ENCODE measurements around the gene PCSK2.
A peak's percentile ranks its signal among the peaks of the same experiment; 100 is the strongest.

PCSK2 gene

DNA sequence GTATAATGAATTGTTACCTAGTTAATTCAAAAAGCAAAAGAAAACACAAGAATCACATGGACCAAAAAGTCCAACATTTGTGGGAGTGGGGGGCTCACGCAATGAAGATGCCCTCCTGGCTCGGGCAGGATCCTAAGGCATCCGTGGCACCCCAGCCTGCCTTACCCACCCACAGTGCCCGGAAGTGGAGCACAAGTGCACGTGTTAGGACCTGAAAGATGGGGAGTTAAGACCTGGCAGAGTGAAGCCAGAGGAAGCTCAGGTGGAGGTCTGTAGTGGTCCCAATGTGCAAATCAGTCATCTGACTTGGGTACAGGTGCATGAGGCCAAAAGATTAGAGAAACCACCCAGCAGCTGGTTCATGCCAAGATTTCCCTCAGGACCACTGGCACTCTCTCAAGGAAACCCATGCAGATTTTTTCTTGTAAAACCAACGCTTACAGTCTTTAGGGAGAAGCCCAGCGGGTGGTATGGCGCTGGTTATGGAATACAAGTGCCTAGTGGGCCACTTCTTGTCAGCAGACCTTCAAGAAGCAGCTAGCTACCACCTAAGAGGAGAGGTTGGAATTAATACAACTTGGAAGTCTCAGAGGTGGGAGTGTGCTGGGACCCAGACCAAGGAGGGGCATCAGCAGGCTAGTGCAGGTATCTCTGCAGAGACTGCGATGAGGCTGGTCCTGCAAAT, 262.2 kb downstream of the PCSK2 start:
- DNase-seq = no peak

DNA sequence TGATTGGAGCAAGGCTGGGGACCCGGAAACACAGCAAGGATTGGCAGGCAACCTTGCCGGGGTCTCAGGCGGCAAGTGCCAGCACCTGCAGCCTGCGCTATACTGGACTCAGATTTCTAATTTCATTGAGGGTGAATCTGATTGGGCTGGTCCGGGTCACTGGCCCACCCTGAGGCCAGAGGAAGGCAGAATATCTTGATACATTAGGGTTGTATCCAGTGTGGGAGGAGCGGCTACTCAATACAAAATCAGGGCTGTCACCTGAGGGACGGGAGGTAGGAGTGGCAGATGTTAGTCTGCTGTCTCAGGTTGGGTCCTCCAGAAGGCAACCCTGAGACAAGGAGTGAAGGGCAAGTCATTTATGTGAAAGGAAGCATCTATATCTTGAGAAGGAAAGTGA, 263.7 kb downstream of the PCSK2 start:
- DNase-seq = no peak

- DNase-seq = no peak
Measured at GRCh38 chr20:17491041-17491440, 264.2 kb downstream of the PCSK2 start.

- no peak for DNase-seq
Measured at GRCh38 chr20:17491488-17491887, 264.6 kb downstream of the PCSK2 start.

- no peak for DNase-seq
Measured at GRCh38 chr20:17493173-17493572, 266.3 kb downstream of the PCSK2 start.

DNA sequence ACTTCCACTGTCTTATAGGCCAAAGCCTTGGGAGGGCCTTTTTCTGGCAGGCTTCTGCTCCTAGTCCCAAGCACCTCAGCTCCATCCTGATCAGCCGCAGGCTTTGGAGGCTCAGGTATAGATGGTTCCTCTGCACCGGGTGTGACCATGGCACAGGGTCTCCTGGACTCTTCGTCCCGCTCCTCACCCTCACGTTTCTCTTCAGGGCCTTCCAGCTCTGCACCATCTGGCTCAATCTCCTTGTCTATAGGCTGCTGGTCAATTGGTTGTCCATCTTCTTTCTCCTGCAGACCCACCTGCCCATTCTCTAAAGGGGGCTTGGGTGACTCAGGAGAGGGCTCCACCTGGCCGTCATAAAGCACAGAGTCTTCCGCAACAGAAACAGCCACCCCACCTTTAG, 267.4 kb downstream of the PCSK2 start:
- no peak for DNase-seq

GRCh38 chr20:17495826-17496225, 269.0 kb downstream of the PCSK2 start:
- DNase-seq = no peak

DNA sequence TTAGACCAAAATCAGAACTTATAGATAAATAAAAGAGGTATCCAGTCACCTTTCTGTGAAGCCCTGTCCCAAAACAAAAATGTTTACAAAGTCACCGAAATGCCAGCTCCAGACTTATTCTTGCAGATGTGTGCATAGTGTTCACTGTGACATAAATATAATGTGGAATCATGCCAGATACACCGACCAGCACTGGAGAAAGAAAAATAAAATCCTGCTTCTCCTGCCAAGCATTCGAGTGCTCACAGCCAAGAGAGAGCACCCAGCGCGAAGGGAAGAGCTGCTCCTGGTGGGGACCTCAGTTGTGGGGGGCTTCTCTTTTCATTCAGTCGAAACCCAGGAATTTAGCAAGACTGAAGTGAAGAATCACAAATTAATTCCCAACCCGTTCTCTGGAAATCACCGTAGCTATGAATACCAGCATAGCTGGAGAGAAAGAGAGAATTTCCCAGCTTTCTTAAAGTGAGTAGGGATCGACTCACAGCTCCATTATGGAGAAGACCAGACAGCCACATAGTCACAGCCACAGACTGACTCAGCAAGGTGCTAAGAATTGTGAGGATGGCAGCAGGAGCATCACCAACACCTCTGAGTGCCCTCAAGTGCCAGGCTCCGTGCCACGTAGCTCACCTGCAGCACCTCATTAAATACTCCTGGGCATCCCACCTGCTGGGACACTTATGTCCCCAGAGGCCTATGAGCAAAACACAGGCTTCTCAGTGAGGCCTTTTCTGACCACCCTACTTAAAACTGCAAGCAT, 271.2 kb downstream of the PCSK2 start:
- DNase-seq = no peak

- no peak for DNase-seq
Measured at GRCh38 chr20:17498641-17499040, 271.8 kb downstream of the PCSK2 start.

DNA sequence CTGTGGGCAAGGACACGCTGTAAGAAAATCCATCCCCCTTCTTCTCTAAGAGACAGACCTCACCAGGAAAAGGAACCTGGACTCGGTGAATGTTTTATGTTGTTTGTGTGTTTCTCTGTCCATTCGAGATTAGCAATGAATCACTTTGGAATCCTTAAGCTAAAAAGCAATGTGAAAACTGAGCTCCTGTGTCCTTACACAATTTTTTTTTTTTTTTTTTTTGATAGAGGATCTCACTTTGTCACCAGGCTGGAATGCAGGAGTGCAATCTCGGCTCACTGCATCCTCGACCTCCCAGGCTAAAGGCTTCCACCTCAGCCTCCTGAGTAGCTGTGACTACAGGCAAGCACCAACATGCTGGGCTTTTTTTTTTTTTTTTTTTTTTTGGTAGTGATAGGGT, 272.2 kb downstream of the PCSK2 start:
- DNase-seq = no peak

DNA sequence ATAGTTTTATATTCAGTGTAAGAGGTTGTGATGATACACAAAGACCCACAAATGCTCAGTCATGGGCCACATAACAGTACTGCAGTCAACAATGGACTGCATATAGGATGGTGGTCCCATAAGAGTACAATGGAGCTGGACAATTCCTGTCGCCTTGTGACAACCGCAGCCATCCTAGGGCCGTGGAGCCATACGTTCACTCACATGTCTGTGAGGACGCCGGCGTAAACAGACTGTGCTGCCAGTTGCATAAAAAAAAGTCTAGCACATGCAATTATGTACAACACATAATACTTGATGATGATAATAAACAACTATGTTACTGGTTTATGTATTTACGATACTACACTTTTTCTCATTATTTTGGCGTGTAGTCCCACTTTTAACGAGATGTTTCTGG, 273.4 kb downstream of the PCSK2 start:
- DNase-seq = no peak

GRCh38 chr20:17500826-17501225, 274.0 kb downstream of the PCSK2 start:
- DNase-seq = no peak

- DNase-seq = no peak
Measured at GRCh38 chr20:17501701-17502100, 274.9 kb downstream of the PCSK2 start.

DNA sequence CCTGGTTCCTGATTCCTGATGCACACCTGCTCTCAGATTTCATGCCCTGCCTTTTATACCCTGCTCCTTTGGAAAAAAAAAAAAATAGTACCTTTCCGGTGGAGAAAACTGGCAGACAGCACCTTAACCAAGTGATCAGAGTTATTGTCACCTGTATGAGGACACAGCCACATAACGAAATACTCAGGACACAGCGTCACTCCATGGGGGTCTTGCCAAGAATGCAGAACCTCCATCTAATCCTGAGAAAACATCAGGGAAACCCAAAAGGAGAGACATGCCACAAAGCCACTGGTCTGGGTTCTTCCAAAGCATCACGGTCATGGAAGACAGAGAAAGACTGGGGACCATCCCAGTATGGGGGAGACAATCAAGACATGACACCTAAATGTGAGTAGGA, 275.3 kb downstream of the PCSK2 start:
- no peak for DNase-seq

DNA sequence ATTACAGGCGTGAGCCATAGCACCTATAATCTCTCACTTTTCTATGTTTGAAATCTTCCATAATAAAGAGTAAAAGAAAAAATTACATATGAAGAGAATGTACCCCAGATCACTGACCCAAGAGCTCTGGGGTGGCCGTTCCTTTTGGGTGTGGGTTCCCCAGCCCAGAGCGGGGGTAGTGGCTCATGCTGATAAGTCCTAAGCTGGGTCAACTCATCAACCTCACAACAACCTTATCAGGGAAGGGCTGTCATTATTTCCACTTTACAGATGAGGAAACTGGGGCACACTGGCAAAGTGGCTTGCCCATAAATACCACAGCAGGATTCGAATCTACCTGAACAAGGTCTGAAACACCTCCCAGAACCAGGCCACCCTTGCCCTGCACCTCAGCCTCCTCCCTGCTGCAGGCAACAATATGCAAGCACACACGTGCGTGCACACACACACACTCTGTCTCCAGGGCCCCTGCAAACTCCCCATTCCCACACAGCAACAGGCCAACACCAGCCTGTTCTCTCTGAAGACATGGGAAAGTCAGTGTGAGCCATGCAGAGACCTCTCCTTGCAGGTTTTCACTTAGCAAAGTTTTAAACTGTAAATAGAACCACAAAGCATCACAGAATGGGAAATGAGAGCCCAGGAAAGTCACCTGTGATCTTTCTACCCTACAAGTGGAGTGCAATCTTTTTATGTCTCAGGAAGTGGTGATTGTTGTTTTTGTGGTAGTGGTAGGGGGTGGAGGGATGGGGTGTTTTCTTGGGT, 276.6 kb downstream of the PCSK2 start:
- DNase-seq = no peak

GRCh38 chr20:17504066-17504897, 277.4 kb downstream of the PCSK2 start:
- no peak for DNase-seq

DNA sequence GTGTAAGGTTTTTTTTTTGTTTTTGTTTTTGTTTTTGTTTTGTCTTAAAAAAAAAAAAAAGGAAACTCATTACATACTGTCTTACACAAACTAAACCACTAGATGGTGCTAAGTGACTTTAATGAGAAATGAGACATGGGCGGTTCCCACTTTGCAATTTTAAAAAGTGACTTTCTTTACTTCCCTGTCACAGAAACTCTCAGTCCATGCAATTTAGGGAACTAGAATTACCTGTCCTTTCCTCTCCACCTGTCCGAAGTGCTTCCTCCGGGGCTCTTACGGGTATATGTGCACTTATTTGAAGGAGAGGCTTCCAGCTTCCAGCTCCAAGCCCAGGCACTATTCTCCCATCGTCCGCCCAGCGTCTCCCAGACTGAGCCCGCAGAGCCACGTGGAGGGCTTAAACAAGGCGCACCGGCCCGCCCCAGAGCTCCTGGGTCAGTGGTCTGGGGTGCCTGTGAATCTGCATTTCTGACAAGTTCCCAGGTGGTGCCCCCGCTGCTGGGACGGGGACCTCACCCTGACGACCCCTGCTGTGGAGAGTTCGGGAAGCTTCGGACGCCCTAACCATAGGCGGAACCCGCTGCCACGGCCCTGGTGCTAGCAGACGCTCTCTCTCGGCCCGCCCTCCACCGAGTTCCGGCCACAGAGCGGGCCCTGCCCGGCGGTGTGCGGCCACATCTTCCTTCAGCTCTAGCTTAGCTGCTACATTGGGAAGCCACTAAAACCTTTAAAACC, 278.2 kb downstream of the PCSK2 start:
- peak; percentile 27 for DNase-seq

DNA sequence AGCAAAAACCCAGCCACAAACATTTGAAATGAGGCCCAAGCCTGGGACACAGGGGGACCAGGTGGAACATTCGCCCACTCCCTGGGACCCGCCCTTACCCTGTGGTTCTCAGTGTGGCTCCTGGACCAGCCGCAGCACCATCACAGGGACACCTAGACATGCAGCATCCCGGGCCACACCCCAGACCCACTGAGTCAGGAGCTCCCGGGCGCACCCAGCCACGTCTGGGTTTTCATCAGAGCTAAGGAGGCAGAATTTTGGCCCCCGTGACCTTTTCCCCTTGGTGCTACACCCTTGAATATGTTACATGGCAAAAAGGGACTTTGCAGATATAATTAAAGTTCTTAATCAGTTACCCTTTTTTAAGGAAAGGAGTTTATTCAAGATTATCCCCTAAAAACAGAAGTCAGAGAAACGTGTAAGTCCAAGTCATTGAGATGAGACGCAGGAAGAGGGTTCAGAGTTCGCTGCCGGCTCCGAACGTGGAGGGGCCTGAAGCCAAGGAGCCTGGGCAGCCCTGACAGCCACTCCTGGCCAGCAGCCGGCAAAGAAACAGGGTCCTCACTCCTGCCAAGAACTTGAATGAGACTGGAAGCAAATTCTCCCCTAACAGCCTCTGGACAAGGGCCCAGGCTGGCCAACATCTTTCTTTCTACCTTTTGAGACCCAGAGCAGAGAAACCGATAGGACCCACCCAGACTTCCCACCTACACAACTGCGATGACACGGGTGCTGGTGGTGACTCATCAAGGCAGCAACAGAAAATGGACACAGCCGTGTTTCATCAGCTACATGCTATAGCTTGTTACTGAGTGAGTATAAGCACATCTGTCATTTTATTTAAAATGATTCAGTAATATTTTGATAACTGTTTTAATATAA, 279.0 kb downstream of the PCSK2 start:
- DNase-seq = peak; percentile 12

- no peak for DNase-seq
Measured at GRCh38 chr20:17507032-17507431, 280.2 kb downstream of the PCSK2 start.

DNA sequence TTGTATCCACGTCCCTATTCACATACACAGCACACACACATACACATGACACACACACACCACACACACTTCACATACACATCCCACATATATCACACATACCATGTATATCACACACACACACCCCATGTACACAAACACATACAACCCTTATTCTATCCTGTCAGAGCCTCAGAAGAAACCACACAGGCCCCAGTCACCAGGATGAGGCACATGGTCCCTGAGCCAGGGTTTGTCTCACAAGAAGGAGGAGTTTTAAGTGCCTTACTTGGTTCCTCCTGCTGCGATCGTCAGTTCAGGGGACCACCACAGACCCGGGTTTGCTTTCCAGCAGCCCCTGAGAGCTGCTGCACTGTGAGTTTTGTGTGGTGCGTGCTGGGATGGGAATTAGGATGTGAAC, 280.7 kb downstream of the PCSK2 start:
- DNase-seq = no peak

GRCh38 chr20:17508756-17509155, 281.9 kb downstream of the PCSK2 start:
- no peak for DNase-seq
